GM12874 (cell line): ENCODE measurements around the gene ASS1.

ENCODE experiments used
- TF ChIP-seq, protein P1 (sequence below): IDR thresholded peaks from 2 replicates; pipeline ENCODE4 v1.5.1; 2011; ENCODE audit warnings: low read depth, mild to moderate bottlenecking, control low read depth, low read length, moderate library complexity; ENCODE audit not compliant: insufficient read depth

Gene ASS1

DNA sequence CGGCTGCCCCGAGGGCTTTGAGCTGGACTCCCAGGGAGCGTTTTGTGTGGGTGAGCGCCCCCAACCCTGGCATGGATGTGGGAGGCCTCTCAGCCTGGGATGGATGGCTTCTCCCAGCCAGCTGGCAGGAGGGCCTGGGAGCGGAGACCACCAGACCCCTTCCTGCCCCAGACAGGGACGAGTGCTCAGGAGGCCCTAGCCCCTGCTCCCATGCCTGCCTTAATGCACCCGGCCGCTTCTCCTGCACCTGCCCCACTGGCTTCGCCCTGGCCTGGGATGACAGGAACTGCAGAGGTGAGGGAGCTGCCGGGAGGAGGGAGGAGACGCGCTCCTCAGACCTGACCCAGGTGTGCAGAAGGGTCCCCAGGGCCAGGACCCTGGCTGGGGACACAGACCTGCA is 17.4 kb upstream of the ASS1 start:
- TF ChIP-seq, protein P1, sequence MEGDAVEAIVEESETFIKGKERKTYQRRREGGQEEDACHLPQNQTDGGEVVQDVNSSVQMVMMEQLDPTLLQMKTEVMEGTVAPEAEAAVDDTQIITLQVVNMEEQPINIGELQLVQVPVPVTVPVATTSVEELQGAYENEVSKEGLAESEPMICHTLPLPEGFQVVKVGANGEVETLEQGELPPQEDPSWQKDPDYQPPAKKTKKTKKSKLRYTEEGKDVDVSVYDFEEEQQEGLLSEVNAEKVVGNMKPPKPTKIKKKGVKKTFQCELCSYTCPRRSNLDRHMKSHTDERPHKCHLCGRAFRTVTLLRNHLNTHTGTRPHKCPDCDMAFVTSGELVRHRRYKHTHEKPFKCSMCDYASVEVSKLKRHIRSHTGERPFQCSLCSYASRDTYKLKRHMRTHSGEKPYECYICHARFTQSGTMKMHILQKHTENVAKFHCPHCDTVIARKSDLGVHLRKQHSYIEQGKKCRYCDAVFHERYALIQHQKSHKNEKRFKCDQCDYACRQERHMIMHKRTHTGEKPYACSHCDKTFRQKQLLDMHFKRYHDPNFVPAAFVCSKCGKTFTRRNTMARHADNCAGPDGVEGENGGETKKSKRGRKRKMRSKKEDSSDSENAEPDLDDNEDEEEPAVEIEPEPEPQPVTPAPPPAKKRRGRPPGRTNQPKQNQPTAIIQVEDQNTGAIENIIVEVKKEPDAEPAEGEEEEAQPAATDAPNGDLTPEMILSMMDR, result no peak

DNA sequence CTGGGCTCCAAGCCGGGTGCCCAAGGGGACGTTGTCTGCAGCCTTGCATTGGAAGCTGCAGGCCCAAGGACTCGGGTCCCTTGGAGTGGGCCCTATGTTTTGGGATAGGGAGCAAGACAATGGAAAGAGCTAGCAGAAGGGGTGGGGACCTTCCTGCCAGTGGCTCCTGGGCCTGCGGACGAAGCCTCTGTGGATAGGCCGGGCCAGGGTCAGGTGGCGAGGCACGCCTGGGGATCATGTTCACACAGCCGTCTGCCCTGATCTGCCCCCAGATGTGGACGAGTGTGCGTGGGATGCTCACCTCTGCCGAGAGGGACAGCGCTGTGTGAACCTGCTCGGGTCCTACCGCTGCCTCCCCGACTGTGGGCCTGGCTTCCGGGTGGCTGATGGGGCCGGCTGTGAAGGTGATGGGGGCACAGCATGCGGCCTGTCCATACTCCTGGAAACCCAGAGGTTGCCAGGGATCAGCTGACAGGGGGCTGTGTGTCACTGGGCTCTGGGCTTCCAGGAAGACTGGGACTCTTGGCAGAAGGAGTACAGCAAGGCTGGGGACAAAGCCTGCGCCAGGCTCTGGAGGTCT is 16.6 kb upstream of the ASS1 start:
- TF ChIP-seq, protein P1, result no peak

DNA sequence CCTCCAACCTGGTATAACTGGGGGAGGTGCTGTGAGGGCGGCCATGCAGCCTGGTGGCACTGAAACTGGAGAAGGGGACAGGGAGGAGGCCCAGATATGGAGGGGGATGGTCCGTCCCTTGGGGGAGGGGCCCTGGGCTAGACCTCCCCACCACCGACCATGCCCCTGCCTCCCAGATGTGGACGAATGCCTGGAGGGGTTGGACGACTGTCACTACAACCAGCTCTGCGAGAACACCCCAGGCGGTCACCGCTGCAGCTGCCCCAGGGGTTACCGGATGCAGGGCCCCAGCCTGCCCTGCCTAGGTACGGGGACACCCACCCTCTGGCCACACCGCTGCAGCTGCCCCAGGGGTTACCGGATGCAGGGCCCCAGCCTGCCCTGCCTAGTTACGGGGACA is 15.4 kb upstream of the ASS1 start:
- TF ChIP-seq, protein P1, result no peak

DNA sequence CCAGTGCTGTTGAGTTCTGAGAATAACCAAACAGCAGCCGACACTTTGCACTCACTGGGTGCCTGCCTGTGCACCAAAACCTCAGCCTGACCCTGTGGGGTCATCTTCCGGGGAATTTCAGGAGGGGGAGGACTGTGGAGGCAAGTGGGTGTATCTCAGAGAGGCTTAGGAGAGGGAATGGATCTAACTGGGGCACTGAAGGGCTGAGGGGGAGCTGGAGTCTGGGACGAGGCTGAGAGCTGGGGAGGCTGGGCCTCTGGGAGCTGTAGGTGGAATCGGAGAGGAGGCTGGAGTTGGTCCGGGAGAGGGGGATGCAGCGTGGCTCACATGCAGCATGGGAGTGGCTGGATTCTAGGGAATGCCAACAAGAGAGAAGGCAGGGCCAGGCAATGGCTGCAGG is 14.9 kb upstream of the ASS1 start:
- TF ChIP-seq, protein P1, result no peak

DNA sequence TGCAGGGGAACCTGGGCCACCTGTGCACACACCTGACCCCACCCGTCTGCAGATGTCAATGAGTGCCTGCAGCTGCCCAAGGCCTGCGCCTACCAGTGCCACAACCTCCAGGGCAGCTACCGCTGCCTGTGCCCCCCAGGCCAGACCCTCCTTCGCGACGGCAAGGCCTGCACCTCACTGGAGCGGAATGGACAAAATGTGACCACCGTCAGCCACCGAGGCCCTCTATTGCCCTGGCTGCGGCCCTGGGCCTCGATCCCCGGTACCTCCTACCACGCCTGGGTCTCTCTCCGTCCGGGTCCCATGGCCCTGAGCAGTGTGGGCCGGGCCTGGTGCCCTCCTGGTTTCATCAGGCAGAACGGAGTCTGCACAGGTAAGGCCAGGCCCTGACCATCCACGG is 14.5 kb upstream of the ASS1 start:
- TF ChIP-seq, protein P1, result no peak

DNA sequence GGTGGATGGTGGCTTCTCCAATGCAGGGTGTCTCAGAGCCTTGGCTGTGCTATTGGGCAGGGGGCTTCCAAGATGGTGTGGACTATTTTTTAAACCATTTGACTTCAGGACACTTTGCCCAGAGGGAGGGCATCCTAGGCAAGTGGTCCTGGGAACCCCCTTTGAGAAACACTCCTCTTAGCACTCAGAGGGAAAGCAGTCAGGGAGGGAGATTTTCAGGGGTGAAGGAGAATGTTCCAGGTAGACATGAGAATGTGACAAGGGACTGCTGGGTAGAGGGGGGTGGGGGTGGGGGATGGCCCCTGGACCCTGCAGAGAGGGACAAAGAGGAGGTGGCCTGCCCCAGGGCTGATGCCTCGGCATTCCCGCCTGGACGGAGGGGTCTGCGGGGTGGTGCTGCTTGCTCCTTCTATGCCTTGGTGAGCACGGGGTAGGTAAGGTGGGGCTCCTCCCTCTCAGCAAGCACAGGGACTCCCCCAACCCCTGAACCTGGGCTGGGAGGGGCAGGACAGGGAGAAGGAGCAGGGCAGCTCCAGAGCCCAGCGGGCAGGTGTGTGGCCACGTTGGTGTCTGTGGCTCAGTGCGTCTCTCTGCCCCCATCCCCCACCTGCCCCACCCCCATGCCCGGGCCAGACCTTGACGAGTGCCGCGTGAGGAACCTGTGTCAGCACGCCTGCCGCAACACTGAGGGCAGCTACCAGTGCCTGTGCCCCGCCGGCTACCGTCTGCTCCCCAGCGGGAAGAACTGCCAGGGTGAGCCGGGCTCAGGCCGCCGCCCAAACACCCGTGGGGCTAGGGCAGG is 13.8 kb upstream of the ASS1 start:
- TF ChIP-seq, protein P1, result no peak

DNA sequence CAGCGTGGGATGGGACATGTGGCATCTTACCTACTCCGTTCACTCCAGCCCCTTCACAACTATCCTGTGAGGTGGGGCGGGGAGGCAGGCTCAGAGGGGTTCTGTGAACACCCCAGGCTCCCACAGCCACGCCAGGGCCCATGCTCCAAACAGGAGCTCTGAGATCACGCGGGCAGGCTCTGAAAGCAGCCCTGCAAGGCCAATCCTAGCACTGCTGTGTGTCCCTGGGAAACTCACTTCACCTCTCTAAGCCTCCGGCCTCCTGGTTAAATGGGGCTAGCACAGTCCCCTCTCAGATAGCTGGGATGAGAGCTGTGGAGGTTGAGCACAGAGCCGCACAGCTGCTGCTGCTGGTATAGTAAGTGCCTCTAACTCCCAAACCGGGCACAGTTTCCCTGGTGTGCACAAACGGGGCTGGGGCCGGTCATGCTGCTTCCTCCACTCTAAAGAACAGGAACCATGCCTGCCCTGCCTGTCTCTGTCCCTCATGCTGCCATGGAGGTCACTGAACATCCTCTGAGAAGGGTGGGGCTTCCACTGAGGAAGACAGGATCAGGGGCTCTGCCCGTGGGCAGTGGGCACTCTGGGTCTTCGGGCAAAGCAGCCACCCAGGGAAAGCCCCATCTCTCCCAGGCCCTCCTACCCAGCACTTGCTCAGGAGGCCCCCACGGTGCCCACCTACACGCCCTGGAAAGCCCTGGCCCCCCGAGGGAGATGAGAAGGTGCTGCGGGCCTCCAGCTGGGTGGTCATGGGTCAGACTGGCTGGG is 13.0 kb upstream of the ASS1 start:
- TF ChIP-seq, protein P1, result no peak
